ENCODE results near the gene SERINC3. TPM values are rescaled to one million over a fixed set of nuclear protein-coding genes. Genes with fewer than 3 reads are reported as not detected.

The SERINC3 gene
- total and polyA plus RNA-seq, 2 donors (not counting 3 experiments of a cell fraction or from before 2014, with no cell fraction given): 83.7 to 177 TPM

GRCh38 chr20:44495802-44496481 is 25.9 kb downstream of the SERINC3 start:
- peak overlapping the region; percentile 18 for H3K27ac ChIP-seq (ENCODE audit: insufficient read depth, low read depth, low read length)
- TF ChIP-seq JUN (IDR thresholded peaks at IDR 0.05; ENCODE audit: borderline replicate concordance, insufficient read depth, insufficient read length, low read depth) (peak; percentile 40), MYC (IDR thresholded peaks at IDR 0.05; ENCODE audit: low read depth, low read length) (no peak), FOS (IDR thresholded peaks at IDR 0.05; ENCODE audit: borderline replicate concordance, insufficient read depth, low read length) (peak; percentile 79)
- H4K20me1 ChIP-seq (replicated peaks; ENCODE audit: control insufficient read depth, extremely low read depth, insufficient read depth, low read length): no peaks in the 10 kb centered on the region
- H3K36me3 ChIP-seq (ENCODE audit: control insufficient read depth in 2 of 2, extremely low read depth in 1 of 2, insufficient read depth in 2 of 2, low read length in 2 of 2): peaks cover 25 to 31% of the 10 kb centered on the region in 2 experiments
- BruUV-seq (replicated peaks): no TSS peak
- no peaks in the 10 kb centered on the region for H3K27me3 ChIP-seq (ENCODE audit: control insufficient read depth in 2 of 2, insufficient read depth in 2 of 2, low read length in 2 of 2)
- no peak overlapping the region for H2AFZ ChIP-seq (ENCODE audit: low read depth, low read length)
- CTCF ChIA-PET: no interaction called here
- H3K4me2 ChIP-seq (ENCODE audit: insufficient read depth, low read length): no peak overlapping the region
- FAIRE-seq (no peak), DNase-seq (ENCODE audit: low read depth, low spot score) (peak; percentile 48)
- intact Hi-C loops (cut with micrococcal nuclease) (no loop called here), dilution Hi-C loops (cut with MboI; ENCODE audit: extremely low pct_ligation_motif_present, low sequenced_read_pairs) (no loop called here)
- no peak overlapping the region for H3K9ac ChIP-seq (replicated peaks; ENCODE audit: extremely low read depth, insufficient read depth, low read length)
- no peaks in the 10 kb centered on the region for H3K4me1 ChIP-seq (ENCODE audit: control insufficient read depth, extremely low read depth, insufficient read depth, low read length)
- POLR2A ChIA-PET: no interaction called here
- no peaks in the 10 kb centered on the region for H3K9me1 ChIP-seq (replicated peaks; ENCODE audit: control insufficient read depth, extremely low read depth, insufficient read depth, low read length)
- H3K9me3 ChIP-seq (replicated peaks; ENCODE audit: control insufficient read depth, insufficient read depth, low read length): no peaks in the 10 kb centered on the region
- H3K79me2 ChIP-seq (ENCODE audit: control insufficient read depth, insufficient read depth, low read length): no peaks in the 10 kb centered on the region
- H3K4me3 ChIP-seq (replicated peaks in 1 of 3; ENCODE audit: insufficient read depth in 1 of 3, low read depth in 1 of 3, low read length in 3 of 3): no peak overlapping the region

- H3K9ac ChIP-seq (replicated peaks; ENCODE audit: extremely low read depth, insufficient read depth, low read length): no peak overlapping the region
- peak overlapping the region; percentile 5 for H3K27ac ChIP-seq (ENCODE audit: insufficient read depth, low read depth, low read length)
- no peaks in the 10 kb centered on the region for H4K20me1 ChIP-seq (replicated peaks; ENCODE audit: control insufficient read depth, extremely low read depth, insufficient read depth, low read length)
- intact Hi-C loops (cut with micrococcal nuclease) (no loop called here), dilution Hi-C loops (cut with MboI; ENCODE audit: extremely low pct_ligation_motif_present, low sequenced_read_pairs) (no loop called here)
- ChIA-PET CTCF (interaction anchor here (1.2 kb wide), 1 partner anchor 13 kb away, joined by 3 read pairs; no protein-coding TSS in a partner anchor), POLR2A (no interaction called here)
- FAIRE-seq (no peak), DNase-seq (ENCODE audit: low read depth, low spot score) (no peak)
- H3K4me3 ChIP-seq (replicated peaks in 1 of 3; ENCODE audit: insufficient read depth in 1 of 3, low read depth in 1 of 3, low read length in 3 of 3): no peak overlapping the region
- peaks cover 18 to 25% of the 10 kb centered on the region in 2 experiments for H3K36me3 ChIP-seq (ENCODE audit: control insufficient read depth in 2 of 2, extremely low read depth in 1 of 2, insufficient read depth in 2 of 2, low read length in 2 of 2)
- no peak overlapping the region for H2AFZ ChIP-seq (ENCODE audit: low read depth, low read length)
- no peaks in the 10 kb centered on the region for H3K4me1 ChIP-seq (ENCODE audit: control insufficient read depth, extremely low read depth, insufficient read depth, low read length)
- H3K4me2 ChIP-seq (ENCODE audit: insufficient read depth, low read length): no peak overlapping the region
- TF ChIP-seq JUN (IDR thresholded peaks at IDR 0.05; ENCODE audit: borderline replicate concordance, insufficient read depth, insufficient read length, low read depth) (no peak), GATA2 (IDR thresholded peaks at IDR 0.05; ENCODE audit: insufficient read depth, insufficient read length, low read depth, low read length) (no peak), POLR2A (IDR thresholded peaks at IDR 0.05; ENCODE audit: low read depth, low read length) (no peak), FOS (IDR thresholded peaks at IDR 0.05; ENCODE audit: borderline replicate concordance, insufficient read depth, low read length) (no peak), POLR2AphosphoS5 (IDR thresholded peaks at IDR 0.05; ENCODE audit: insufficient read depth, low read depth, low read length) (no peak), CTCF (IDR thresholded peaks at IDR 0.05; ENCODE audit: extremely low read depth in 1 of 2, insufficient read depth in 1 of 2, low read depth in 1 of 2, low read length in 2 of 2) (no peak)
- no TSS peak for BruUV-seq (replicated peaks)
- no peaks in the 10 kb centered on the region for H3K9me3 ChIP-seq (replicated peaks; ENCODE audit: control insufficient read depth, insufficient read depth, low read length)
- H3K9me1 ChIP-seq (replicated peaks; ENCODE audit: control insufficient read depth, extremely low read depth, insufficient read depth, low read length): no peaks in the 10 kb centered on the region
- H3K79me2 ChIP-seq (ENCODE audit: control insufficient read depth, insufficient read depth, low read length): no peaks in the 10 kb centered on the region
- H3K27me3 ChIP-seq (ENCODE audit: control insufficient read depth in 2 of 2, insufficient read depth in 2 of 2, low read length in 2 of 2): no peaks in the 10 kb centered on the region
Measured at GRCh38 chr20:44495257-44495656, 26.6 kb downstream of the SERINC3 start.

All from endothelial cell of umbilical vein (primary cell).